Skeletal muscle cell (primary cell): Measurements from ENCODE around the gene ALG14.
"Not testable (repeated sequence)": the region's sequence is repeated elsewhere in the genome, so short reads cannot be mapped to it uniquely, and the experiment has no call there.

ENCODE experiments used
- DNase-seq: peaks from one replicate; pipeline ENCODE4 v3.0.0-alpha.2; 2010; ENCODE audit warnings: low read depth
- H3K4me3 ChIP-seq: 2 replicates; pipeline ENCODE4 v1.5.1; 2011; ENCODE audit warnings: low read depth, mild to moderate bottlenecking, control low read depth, low read length, moderate library complexity

The ALG14 gene

DNA sequence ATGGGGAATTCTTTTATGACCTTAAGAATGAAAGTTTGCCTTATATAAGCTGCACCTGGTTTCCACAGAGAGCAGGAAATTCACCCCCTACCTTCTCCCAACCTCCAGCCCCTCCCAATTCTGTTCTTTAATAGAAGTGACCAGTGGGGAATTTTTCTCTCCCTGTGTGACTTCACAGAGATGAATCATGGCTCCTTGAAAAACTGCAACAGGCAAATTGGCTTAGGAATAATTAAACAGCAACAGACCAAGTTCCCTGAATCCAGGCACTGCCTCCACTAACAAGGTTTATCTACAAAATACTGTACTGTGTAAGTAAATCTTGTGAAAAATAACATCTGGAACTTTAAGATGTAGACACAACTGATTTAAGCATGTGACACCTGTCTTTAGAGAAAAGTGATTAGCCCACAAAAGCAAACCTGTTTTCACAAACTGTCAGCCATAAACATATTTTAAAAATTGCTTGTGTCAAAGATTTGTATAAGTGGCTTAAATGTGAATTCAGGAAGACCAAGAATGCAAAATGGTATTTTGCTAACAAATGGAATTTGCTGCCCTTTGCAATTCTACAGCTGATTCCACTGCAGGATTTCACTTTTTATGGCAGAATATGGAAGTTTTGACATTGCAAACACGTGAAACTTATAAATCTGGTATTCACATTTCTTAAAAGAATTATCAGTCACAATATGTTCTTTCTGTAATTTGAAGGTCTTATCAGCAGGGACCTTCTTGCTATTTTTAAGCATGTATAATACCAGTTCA lies 54.0 kb downstream of the ALG14 start:
- no peak for DNase-seq
- H3K4me3 ChIP-seq = no peak overlapping the region

DNA sequence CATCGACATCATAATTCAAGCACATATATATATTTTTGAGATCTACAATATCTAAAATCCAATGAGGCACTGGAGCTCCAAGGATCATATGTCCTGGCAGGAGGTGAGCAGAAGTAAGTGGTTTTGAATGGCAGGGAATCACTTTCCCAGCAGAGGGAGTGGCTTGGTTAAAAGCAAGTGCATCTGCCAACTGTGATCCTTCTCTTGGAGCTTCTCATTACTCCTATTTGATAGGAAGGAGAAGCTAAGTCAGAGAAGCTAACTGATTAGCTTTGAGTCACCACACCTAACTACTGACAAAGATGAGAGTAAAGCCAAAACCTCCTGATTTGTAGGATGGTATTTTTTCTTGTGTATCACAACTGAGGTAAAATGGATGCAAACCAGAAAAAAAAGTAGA lies 55.0 kb downstream of the ALG14 start:
- no peak for DNase-seq

DNA sequence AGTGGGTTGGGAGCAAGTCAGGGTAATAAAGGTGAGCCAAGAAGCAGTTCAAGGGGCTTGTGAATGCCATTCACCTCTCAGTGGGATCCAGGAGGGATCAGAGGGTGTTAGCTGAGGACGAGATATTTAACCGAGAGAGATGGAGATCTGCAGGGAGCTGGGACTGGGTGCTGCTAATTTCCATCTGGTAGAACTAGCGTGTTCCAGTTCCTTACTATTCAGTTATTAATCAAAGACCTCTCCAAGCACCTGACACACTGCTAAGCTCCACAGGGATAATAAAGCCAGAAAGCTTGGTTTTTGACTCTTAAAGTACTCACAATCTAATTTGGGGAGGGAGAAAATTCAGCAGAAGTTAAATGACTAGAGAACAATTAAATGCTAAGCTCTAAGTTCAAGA lies 57.7 kb downstream of the ALG14 start:
- H3K4me3 ChIP-seq = no peak overlapping the region
- DNase-seq = no peak

More for the DNA sequence above, 55.0 kb downstream of the ALG14 start:
- H3K4me3 ChIP-seq = no peak overlapping the region

DNA sequence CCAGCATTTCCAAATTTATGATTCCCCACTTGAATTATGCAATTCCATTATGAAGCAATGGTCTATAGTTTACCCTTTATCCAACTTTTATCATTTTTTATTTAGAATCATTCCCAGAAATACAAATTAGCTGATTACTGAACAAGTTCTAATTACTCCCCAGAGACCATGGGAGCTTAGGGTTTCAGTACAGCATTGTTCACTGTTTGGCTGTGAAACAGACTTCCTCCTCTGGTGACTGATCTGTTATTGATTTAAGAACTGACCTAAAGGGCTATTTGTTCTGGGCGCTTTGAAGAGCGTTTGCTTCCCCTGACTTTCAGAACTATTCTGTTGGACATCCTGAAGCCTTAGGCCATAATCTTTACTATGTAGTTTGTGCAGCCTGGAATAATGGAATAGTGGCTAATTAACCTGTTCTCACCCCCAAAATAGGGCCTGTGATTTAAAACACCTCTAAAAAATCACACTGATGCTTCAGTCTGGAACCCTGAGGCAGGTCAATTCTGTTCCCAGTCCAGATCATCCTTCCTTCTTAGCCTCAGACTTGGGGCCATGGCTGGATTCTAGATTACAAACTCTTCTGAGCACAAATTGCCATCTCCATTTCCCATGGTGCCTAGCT lies 58.7 kb downstream of the ALG14 start:
- no peak for DNase-seq

DNA sequence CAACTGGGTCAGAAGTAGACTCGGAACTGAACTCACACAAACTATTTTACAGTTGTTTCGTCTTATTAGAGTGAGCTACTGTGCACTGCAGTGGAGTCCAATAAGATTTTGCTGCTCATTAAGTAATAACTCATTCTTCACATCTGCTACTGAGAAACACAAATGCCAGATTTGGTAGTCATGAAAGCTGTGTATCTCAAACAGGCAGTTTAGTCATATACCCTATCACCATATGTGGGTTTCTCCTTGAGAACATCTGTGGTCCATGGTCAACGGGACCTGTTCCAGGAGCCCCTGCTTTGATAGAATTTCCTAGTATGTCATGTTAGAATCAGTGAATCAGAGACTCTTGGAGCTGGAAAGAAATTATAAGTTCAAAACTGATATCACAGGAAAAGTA lies 60.4 kb downstream of the ALG14 start:
- H3K4me3 ChIP-seq = no peak overlapping the region
- DNase-seq = peak; percentile 86

More for the DNA sequence above, 58.7 kb downstream of the ALG14 start:
- no peak overlapping the region for H3K4me3 ChIP-seq

DNA sequence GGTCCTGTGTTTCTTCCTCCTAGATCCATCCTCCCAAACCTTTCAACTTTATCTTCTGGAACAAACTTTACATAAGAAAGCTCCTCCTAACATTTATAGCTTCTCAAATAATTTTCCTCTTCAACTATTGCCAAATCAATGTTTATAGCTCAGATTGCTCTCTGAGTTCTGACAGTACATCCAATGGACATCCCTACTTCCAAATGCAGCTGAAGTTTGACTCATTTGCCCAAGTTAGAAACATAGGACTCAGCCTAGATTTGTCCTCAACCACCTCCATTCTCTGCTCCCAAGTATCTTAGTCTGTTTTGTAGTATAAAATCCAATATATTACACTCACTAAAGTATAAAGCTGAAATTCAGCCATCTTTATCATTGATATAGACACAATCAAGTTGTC lies 62.6 kb downstream of the ALG14 start:
- H3K4me3 ChIP-seq = no peak overlapping the region
- DNase-seq = no peak

DNA sequence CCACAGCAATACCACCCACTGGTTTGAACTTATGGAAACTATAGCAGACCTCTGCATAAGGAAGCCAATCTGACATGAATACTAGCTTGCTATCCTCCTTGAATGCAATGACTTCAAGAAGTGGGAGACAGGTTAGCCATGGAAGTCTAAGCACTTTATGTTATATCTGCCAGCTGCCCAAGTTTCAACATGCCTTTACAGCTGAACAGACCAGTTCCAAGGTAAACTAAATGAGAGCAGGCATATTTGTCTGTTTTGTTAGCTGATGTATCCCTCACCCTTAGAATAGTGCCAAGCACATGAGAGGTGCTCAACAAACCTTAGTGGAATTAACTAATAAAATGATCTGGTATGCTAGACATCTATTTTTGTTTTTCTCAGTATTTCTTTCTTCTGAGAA lies 65.1 kb downstream of the ALG14 start:
- H3K4me3 ChIP-seq = no peak overlapping the region
- no peak for DNase-seq

DNA sequence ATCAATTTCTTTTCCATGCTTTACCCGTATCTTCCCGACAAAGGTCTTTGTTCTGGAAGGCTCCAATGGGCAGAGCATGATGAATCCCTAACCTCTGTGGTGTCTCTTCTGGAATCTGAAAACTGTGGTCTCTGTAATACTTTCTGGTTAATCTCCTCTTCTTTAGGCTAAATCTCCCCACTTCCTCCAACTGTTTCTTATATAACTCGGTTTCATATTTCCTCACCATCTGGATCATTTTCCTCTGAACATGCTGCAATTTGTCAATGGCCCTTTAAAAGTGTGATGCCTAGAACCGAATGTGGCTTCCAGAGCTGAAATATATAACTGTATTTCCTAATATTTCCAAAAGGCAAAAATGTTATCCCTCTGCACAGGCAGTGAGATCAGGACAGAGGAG lies 66.1 kb downstream of the ALG14 start:
- no peak for DNase-seq
- no peak overlapping the region for H3K4me3 ChIP-seq

DNA sequence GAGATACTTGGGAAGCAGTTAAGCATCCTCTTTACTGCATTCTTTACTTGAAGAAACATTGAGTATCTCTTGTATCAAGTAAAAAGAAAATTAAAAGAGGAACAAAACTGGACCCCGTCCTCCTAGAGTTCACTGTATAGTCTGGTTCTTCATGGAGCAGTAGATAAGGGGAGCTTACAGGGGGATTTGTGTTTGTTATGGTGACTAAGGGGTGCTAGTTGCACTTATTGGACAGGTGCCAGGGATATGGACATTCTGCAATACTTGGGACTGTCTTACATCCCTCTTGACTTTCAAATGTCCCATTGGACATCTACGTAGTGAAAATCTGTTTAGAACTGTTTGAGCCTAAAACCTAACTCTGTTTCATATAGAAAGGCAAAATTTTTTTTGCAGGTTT lies 67.2 kb downstream of the ALG14 start:
- no peak overlapping the region for H3K4me3 ChIP-seq
- no peak for DNase-seq

DNA sequence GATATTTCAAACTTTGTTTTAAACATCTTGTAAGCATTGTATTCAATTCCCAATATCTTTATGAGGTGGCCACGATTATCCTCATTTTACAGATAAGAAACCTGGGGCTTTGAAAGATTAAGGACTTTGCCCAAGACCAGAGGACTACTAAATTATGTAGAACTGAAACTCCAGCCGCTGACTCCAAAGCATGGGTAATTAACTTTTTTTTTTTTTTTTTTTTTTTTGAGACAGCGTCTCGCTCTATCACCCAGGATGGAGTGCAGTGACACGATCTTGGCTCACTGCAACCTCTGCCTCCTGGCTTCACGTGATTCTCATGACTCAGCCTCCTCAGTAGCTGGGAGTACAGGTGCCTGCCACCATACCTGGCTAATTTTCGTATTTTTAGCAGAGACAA lies 68.7 kb downstream of the ALG14 start:
- DNase-seq = no peak
- no peak overlapping the region for H3K4me3 ChIP-seq

DNA sequence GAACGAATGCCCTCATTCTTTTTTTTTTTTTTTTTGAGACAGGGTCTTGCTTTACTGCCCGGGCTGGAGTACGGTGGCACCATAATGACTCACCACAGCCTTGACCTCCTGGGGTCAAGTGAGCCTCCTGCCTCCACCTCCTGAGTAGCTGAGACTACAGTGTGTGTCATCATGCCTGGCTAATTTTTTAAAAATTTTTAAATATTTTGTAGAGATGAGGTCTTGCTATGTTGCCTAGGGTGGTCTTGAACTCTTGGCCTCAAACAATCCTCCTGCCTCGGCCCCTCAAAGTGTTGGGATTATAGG lies 69.4 kb downstream of the ALG14 start:
- no peak overlapping the region for H3K4me3 ChIP-seq
- no peak for DNase-seq

DNA sequence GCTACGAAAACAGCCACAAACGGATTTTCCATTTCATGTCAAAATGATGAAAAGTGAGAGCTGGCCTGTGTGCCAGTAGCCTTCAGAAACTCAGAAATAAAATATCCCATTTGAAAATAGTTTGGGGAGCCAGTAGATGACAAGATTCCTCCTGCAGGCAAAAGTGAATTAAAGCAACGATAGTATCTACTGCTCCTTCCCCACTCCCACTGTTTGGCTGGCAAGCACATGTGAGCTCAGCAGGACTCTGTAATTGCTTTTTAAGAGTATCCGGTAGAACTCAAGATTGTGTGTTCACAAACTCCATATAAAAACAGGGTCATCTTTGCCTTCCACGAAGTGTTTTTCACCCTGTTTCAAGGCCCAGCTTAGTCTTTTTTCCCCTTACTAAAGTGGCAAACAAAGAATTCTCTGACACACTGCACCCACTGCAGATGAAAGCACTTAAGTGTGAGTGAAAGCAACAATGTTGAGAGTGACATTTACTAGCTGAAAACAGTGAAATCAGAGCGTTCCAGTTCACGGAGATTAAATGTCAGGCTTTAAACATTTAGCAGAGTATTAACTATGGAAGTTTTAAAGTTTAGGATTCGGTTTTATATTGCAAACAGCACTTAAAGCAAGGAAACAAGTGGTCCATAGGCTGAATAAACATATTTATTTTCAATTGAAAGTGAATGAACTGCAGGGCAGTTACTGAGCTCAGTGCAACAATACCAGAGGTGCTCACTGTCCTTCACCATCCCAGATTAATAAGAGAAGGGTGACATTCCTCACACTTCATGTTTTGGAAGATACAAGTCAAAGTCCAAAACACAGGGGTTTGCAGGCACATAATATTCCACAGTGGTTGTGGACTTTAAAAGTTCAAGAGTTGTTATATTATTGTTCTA lies 70.0 kb downstream of the ALG14 start:
- no peak for DNase-seq
- no peak overlapping the region for H3K4me3 ChIP-seq

DNA sequence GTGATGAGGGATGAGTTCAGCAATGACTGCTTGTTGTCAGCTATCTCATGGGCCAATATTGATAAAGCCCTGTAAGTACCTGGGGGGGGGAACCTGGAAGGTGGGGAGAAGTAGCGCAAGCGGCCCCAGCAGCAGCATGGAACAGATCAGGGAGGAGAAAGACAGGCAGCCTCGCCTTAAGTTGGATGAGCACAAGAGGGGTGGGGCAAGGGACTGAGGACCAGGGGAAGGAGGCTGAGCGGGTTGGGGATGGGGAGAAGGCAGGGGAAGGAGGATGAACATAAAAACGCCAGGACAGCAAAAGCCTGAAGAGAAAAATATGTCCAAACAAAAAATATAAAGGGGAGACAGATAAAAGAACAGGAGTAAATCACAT lies 70.6 kb downstream of the ALG14 start:
- DNase-seq = no peak
- H3K4me3 ChIP-seq = no peak overlapping the region

DNA sequence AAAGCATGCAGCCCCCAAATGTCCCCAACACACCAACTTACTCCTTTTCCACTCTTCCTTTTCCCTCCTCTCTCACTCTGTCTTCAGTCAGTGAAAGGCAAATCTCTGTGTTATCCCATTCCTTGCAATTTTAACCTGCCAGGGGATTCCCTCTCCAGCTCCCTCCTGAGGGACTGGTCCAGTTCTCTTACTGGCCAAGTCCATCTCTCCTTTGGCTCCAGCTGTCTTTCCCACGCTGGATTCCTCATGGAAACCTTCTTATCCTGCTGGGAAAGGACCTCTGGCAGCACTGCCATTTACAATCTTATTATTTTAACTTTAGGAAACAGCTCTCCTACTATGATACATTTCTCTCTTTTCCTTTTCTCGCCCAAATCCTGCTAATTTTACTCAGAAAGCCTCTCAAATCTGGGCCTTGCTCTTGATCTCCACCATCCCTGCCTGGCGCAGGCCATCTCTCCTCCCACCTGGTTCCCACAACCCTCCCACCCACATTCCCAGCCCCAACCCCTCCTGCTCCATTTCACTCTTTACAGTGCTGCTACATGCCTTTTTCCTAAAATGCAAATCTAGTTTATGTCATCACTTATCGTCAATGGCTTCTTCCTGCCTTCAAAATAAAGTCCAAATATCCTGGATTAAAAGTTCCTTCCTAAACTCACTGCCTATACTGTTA lies 73.2 kb downstream of the ALG14 start:
- no peak for DNase-seq
- no peak overlapping the region for H3K4me3 ChIP-seq

DNA sequence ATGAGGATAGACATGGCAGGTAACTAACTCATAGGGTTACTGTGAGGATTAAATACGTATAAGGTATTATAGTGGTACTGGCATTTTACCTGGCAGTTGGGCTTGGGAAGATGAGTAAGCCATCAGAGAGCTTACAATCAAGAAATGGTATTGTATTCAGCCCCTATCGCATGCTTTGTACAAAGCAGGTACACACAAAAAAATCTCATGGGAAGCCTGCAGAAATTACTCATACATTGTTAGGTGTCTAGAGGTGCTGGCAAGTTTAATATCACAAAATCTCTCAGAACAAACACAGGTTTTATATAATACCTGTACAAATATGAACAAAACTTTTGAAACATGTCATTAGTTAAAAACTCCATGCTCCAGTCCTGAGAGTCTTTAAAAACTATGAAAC lies 74.0 kb downstream of the ALG14 start:
- no peak overlapping the region for H3K4me3 ChIP-seq
- no peak for DNase-seq

DNA sequence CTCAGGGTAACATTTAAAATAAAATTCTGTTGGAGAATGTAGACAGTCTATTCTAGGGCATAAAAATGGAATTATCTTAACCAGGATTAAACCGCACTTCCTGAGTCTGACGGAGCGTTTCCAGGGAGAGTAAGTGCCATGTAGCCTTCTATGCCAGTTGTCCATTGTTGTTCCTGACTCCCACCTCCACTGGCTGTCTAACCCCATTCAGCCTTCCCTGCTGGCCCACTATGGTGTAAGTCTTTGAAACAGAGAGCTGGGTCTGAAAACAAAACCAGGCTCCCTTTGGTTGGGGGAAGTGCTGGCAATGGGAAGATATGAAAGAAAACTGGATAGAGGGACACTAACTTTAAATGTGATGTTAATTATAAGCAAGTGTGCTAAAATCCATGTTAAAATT lies 74.6 kb downstream of the ALG14 start:
- DNase-seq = no peak
- H3K4me3 ChIP-seq = no peak overlapping the region

DNA sequence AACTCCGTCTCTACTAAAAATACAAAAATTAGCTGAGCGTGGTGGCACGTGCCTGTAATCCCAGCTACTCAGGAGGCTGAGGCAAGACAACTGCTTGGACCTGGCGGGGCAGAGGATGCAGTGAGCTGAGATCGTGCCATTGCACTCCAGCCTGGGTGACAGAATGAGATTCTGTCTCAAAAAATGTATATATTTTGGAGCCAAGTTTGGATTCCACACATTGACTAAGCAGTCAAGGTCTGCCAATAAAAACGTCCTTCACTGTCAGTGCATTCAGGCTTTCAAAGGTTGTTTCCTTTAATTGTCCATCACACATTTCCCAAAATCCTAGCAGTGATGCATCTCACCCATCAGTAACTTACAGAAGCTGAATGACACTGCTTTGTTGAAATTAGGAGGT lies 77.2 kb downstream of the ALG14 start:
- H3K4me3 ChIP-seq = not testable (repeated sequence)

DNA sequence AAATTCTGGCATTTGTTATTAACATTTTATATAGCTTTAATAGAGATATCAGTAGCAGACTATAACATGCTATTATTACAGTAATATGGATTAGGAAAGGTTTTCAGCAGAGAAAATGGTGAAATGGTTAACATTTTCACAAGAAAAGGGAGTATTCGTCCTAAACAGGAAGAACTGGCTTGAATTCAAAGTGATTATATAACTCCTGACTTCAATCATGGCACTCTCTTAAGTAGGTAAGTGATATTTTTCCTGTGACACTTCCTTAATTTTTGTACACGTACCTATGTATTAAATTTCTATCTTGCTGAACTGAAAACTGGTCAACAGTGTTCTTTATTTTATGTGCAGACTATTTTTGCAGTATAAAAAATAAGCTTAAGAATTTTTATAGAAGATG lies 77.9 kb downstream of the ALG14 start:
- no peak overlapping the region for H3K4me3 ChIP-seq
- DNase-seq = no peak

More for the DNA sequence above, 77.2 kb downstream of the ALG14 start:
- not testable (repeated sequence) for DNase-seq

DNA sequence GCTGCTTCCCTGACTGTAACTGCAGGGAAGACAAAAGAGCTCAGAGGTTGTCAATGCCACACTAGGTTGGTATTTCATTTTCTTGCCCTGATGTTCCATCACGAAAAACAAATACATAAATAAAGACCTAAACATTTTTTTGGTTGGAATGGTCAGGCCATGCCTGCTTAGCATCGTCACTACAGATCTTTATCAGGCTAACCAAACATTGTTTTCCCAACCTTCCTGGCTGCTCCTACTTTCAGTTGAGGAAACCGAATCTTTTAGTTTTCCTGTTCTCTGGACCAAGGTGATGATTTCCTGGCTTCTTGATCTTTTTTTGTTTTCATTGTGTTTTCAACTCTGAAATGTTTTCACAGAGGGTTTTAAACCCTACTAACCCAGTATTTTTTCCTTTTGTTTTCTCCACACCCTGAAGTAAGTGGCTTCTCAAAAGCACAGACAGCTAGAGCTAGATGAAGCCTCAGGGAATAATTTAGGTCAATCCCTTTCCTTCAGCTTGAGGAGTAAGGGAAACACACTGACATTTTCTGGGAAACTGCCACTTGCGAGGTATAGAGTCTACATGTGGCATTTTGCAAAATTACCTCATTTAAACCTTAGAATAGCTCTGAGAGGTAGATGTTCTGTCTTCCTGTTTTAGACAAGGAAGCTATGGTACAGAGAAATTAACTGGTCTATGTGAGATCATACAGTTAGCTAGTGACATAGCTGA lies 78.7 kb downstream of the ALG14 start:
- no peak overlapping the region for H3K4me3 ChIP-seq
- DNase-seq = no peak
